Measurements from ENCODE around the gene OR52E6. TPM values are rescaled to one million over a fixed set of nuclear protein-coding genes. Genes with fewer than 3 reads are reported as not detected.
A peak's percentile ranks its signal among the peaks of the same experiment; 100 is the strongest.

OR52E6 gene
- total RNA-seq, 6 experiments from 2014 or later: not detected

DNA sequence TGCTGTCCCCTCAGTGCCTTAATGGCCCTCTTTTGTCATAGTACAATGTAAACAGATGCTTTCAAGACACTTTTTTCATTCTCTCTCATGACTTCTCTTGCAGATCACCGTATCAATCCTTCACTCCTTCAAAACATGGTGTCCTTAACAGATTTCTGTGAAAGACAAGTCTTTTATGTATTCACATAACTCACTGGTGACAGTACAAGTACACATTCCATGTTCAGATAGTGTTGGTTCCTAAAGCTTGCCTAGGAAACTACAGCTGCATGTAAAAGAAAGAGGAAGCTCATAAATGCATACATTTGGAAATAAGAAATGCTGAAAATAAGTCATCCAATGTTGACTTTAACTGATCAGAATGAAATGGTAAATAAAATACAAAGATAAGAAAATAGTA lies 5.0 kb upstream of the OR52E6 start:
- Mint-ChIP-seq H3K4me3 (no peak overlapping the region), H3K27me3 (ENCODE audit: insufficient read depth) (no peaks in the 10 kb centered on the region), H3K9me3 (peaks cover 4% of the 10 kb centered on the region; the same call in 1 of the 2 replicates), H3K27ac (no peak overlapping the region), H3K4me1 (ENCODE audit: low read depth) (no peaks in the 10 kb centered on the region), H3K36me3 (ENCODE audit: low read depth) (no peaks in the 10 kb centered on the region)
- DNase-seq: no peak
- TF ChIP-seq, protein P1, sequence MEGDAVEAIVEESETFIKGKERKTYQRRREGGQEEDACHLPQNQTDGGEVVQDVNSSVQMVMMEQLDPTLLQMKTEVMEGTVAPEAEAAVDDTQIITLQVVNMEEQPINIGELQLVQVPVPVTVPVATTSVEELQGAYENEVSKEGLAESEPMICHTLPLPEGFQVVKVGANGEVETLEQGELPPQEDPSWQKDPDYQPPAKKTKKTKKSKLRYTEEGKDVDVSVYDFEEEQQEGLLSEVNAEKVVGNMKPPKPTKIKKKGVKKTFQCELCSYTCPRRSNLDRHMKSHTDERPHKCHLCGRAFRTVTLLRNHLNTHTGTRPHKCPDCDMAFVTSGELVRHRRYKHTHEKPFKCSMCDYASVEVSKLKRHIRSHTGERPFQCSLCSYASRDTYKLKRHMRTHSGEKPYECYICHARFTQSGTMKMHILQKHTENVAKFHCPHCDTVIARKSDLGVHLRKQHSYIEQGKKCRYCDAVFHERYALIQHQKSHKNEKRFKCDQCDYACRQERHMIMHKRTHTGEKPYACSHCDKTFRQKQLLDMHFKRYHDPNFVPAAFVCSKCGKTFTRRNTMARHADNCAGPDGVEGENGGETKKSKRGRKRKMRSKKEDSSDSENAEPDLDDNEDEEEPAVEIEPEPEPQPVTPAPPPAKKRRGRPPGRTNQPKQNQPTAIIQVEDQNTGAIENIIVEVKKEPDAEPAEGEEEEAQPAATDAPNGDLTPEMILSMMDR (IDR thresholded peaks at IDR 0.05): no peak

DNA sequence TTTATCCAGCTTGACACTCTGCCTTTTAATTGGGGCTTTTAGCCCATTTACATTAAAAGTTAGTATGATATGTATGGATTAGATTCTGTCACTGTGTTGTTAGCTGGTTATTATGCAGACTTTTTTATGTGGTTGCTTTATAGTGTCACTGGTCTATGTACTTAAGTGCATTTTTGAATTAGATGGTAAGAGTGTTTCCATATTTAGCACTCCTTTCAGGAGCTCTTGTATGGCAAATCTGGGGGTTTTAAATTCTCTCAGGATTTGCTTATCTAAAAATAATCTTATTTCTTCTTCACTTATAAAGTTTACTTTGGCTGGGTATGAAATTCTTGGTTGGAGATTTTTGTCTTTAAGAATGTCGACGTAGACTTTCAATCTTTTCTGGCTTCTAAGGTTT lies 4.0 kb downstream of the OR52E6 start:
- DNase-seq: no peak
- Mint-ChIP-seq H3K4me3 (no peak overlapping the region), H3K27me3 (ENCODE audit: insufficient read depth) (no peaks in the 10 kb centered on the region), H3K4me1 (ENCODE audit: low read depth) (no peaks in the 10 kb centered on the region), H3K9me3 (peaks cover 7% of the 10 kb centered on the region), H3K36me3 (ENCODE audit: low read depth) (no peaks in the 10 kb centered on the region), H3K27ac (no peak overlapping the region)
- TF ChIP-seq, protein P1 (IDR thresholded peaks at IDR 0.05): no peak

DNA sequence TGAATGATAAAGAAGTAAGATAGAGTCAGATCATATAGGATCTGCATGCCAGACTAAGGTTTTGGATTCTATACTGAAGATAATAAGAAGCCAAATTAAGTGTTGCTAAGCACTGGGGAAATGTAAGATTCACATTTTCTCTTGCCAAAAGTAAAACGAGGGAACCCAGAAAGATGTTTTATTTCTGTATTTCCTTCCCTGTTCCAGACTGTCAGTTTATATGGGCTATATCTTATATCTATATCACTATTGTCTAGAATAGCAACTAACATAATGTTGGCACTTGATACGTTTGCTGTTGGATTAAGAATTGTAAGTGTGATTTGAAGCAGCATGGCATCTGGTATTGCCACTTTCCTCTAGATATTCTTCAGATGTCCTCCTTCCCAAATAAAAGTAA lies 8.3 kb downstream of the OR52E6 start:
- Mint-ChIP-seq H3K4me1 (ENCODE audit: low read depth) (no peaks in the 10 kb centered on the region), H3K9me3 (peaks cover 5% of the 10 kb centered on the region), H3K27ac (no peak overlapping the region), H3K36me3 (ENCODE audit: low read depth) (no peaks in the 10 kb centered on the region), H3K4me3 (no peak overlapping the region), H3K27me3 (ENCODE audit: insufficient read depth) (no peaks in the 10 kb centered on the region)
- no peak for DNase-seq
- TF ChIP-seq, protein P1 (IDR thresholded peaks at IDR 0.05): no peak

DNA sequence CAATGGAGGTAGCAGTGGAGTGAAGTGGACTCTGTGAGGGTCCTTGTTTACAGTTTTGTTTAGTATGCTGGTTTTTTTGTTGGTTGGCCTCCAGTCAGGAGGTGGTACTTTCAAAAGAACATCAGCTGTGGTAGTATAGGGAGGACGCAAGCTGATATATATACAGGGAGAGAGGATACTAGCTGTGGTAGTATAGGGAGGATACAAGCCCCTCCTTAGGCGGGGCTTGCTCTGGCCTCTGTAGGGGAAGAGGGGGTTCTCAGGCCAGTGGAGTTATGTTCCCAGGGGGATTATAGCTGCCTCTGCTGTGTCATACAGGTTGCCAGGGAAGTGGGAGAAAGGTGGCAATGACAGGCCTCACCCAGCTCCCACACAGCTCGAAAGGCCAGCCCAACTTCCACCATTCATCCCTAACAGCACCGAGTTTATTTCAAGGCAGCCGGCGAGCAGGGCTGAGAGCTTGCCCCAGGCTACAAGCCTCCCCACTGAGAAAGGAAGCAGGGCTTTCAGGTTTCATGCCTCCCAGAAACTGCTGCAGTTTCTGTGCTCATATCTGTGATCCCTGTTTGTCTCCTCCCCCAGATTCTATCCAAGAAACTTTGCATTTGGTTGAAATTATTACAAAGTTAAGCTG lies 10.4 kb downstream of the OR52E6 start:
- Mint-ChIP-seq H3K27me3 (ENCODE audit: insufficient read depth) (no peaks in the 10 kb centered on the region), H3K9me3 (no peaks in the 10 kb centered on the region; the same call in 1 of the 2 replicates), H3K4me3 (no peak overlapping the region), H3K4me1 (ENCODE audit: low read depth) (no peaks in the 10 kb centered on the region), H3K36me3 (ENCODE audit: low read depth) (no peaks in the 10 kb centered on the region), H3K27ac (no peak overlapping the region)
- TF ChIP-seq, protein P1 (IDR thresholded peaks at IDR 0.05): no peak
- DNase-seq: no peak

DNA sequence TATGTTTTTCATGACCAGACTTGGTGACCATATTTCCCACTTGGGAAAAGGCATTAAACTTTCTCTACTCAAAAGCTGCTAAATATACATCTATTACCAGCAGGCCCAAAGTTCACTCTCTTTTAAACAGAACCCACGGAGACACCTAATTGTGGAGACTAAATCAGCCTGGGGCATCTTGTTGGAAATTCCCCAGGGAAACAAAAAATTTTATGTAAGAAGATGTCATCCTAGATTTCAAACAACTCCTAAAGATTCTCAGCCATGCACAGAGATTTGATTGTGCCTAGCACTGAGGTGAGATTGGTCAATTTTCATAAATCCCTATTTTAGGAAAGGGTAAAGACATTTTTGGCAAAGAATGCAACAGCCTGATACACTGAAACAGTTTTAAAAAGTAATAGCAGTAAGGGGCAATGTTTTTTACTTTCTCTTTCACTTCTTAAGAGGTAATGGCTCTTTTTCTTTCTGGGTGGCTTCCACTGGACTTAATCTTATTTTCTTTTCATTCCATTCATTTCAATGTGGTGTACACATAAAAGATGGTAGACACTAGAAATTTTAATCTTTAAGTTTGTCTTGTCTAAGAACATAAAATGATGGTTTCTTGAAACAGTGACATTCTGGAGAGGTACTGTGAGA lies 23.3 kb downstream of the OR52E6 start:
- 0 out of 2 replicates have a peak, but pooled peaks cover 4% of the 10 kb centered on the region for H3K4me1 Mint-ChIP-seq (ENCODE audit: low read depth)
- no peak for DNase-seq
- H3K27me3 Mint-ChIP-seq (ENCODE audit: insufficient read depth): no peaks in the 10 kb centered on the region
- H3K4me3 Mint-ChIP-seq: peak overlapping the region; percentile 57
- no peaks in the 10 kb centered on the region for H3K36me3 Mint-ChIP-seq (ENCODE audit: low read depth)
- TF ChIP-seq, protein P1 (IDR thresholded peaks at IDR 0.05): no peak
- H3K27ac Mint-ChIP-seq: no peak overlapping the region
- H3K9me3 Mint-ChIP-seq: no peaks in the 10 kb centered on the region
